Esophagus muscularis mucosa (tissue), 4 donors: ENCODE data around the gene CLDN22.

Source experiments
- EP300 ChIP-seq: sonication (generic); formaldehyde crosslinking; IDR thresholded peaks from one replicate; pipeline ENCODE4 v1.6.1; 2017; ENCODE audit warnings: antibody characterized with exemption
- POLR2A ChIP-seq: fragments of 450-650 bp; IDR thresholded peaks from one replicate; pipeline ENCODE4 v1.6.1; 2017; ENCODE audit warnings: antibody characterized with exemption, moderate library complexity, mild to moderate bottlenecking, low read depth
- TF ChIP-seq, protein P1 (sequence below), 3 experiments: fragments of 200-600 bp in 2 of 3; fragments of 450-650 bp in 1 of 3; sonication (generic) in 2 of 3; IDR thresholded peaks; one replicate each; pipeline ENCODE4 v1.5.1; 2017 to 2019; ENCODE audit warnings: antibody characterized with exemption in 3 of 3, mild to moderate bottlenecking in 2 of 3, moderate library complexity in 1 of 3

DNA sequence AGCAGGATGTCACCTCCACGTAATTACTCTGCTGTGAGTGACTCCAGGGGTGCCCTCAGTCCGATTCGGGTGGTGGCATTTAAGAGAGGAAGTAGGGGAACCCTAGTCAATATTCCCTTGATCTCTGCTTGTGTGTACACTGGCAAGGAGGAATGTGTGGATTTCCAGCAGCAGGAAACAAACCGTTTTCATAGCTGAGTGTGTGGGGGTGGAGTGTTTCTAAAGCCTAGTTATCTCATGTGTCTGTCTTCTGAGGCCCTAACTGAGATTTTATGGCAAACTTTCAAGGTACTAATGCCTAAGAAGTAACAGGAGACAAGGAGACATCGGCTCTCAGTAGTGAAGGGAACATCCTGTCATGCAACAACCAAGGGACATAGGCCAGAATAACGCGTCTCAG lies 8.8 kb upstream of the CLDN22 start:
- TF ChIP-seq, protein P1, sequence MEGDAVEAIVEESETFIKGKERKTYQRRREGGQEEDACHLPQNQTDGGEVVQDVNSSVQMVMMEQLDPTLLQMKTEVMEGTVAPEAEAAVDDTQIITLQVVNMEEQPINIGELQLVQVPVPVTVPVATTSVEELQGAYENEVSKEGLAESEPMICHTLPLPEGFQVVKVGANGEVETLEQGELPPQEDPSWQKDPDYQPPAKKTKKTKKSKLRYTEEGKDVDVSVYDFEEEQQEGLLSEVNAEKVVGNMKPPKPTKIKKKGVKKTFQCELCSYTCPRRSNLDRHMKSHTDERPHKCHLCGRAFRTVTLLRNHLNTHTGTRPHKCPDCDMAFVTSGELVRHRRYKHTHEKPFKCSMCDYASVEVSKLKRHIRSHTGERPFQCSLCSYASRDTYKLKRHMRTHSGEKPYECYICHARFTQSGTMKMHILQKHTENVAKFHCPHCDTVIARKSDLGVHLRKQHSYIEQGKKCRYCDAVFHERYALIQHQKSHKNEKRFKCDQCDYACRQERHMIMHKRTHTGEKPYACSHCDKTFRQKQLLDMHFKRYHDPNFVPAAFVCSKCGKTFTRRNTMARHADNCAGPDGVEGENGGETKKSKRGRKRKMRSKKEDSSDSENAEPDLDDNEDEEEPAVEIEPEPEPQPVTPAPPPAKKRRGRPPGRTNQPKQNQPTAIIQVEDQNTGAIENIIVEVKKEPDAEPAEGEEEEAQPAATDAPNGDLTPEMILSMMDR (IDR thresholded peaks at IDR 0.05) = no peak
- TF ChIP-seq EP300 = no peak
- no peak for TF ChIP-seq POLR2A
